GM12891 (cell line): ENCODE results near the gene CMBL.

Source experiments
- DNase-seq: peaks from one replicate; pipeline ENCODE4 v3.0.0; 2011; ENCODE audit warnings: low spot score; ENCODE audit not compliant: insufficient read length
- FAIRE-seq: peaks from 2 replicates; lab custom pipeline; 2011; peaks lifted over from hg19 to GRCh38; lab: Jason Lieb, UNC
- PAX5 ChIP-seq: IDR thresholded peaks from 2 replicates; pipeline ENCODE4 v1.6.1; 2011; ENCODE audit warnings: low read length, moderate library complexity, mild to moderate bottlenecking; ENCODE audit not compliant: insufficient read depth, severe bottlenecking
- POLR2A ChIP-seq: IDR thresholded peaks from 2 replicates; pipeline ENCODE4 v1.6.1; 2011; ENCODE audit warnings: low read depth, low read length, control low read depth
- POLR2AphosphoS5 ChIP-seq: IDR thresholded peaks from 2 replicates; pipeline ENCODE4 v1.6.1; 2011; ENCODE audit warnings: low read depth, low read length, control low read depth
- POU2F2 ChIP-seq: IDR thresholded peaks from 2 replicates; pipeline ENCODE4 v1.6.1; 2011; ENCODE audit warnings: low read depth, mild to moderate bottlenecking, control low read depth, low read length, moderate library complexity
- SPI1 ChIP-seq: IDR thresholded peaks from 2 replicates; pipeline ENCODE4 v1.6.1; 2011; ENCODE audit warnings: low read depth, low read length, control low read depth
- TAF1 ChIP-seq: IDR thresholded peaks from 2 replicates; pipeline ENCODE4 v1.6.1; 2011; ENCODE audit warnings: low read depth, low read length, control low read depth

CMBL gene

GRCh38 chr5:10246761-10247160, 60.9 kb downstream of the CMBL start:
- DNase-seq (no peak), FAIRE-seq (no peak)
- TF ChIP-seq SPI1: no peak
- no peak for TF ChIP-seq POLR2AphosphoS5
- TF ChIP-seq POLR2A: no peak
- TF ChIP-seq PAX5: no peak
- no peak for TF ChIP-seq POU2F2
- TF ChIP-seq TAF1: no peak

DNA sequence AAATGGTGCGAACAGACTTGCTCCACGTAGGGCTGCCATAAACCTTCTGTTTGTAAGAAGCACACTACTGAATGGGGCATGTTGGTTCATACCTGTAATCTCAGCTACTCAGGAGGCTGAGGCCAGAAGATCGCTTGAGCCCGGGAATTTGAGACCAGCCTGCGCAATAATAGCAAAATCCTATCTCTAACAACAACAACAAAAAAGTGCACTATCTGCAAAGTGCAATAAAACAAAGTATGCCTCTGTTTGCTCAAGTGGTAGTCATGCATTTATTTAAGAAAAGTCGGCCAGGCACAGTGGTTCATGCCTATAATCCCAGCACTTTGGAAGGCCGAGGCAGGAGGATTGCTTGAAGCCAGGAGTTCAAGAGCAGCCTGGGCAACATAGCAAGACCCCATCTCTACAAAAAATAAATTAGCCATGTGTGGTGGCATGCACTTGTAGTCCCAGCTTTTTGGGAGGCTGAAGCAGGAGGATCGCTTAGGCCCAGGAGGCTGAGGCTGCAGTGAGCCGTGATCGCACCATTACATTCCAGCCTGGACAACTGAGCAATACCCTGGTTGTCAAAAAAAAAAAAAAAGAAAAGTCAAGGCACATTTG, 63.3 kb downstream of the CMBL start:
- DNase-seq: no peak
- TF ChIP-seq POU2F2 (no peak), TAF1 (no peak), SPI1 (no peak), POLR2A (no peak), PAX5 (no peak), POLR2AphosphoS5 (no peak)
- no peak for FAIRE-seq

DNA sequence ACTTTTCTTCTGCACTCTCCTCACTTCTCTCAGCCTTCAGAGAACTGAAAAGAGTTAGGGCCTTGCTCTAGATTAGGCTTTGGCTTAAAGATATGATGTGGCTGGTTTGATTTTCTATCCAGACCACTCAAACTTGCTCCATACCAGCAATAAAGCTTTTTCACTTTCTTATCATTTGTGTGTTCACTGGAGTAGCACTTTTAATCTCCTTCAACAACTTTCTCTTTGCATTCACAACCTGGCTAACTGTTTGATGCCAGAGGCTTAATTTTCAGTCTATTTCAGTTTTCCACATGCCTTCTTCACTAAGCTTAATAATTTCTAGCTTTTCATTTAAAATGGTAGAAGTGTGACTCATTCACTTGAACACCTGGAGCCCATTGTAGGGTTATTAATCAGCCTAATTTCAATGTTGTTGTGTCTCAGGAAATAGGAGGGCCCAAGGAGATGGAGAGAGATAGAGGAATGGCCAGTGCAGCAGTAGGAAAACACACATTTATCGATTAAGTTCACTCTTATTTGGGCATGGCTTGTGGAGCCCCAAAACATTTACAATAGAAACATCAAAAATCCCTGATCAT, 64.0 kb downstream of the CMBL start:
- no peak for TF ChIP-seq POU2F2
- TF ChIP-seq PAX5: no peak
- TF ChIP-seq TAF1: no peak
- no peak for TF ChIP-seq POLR2A
- no peak for TF ChIP-seq SPI1
- no peak for TF ChIP-seq POLR2AphosphoS5
- FAIRE-seq: no peak
- DNase-seq: no peak

GRCh38 chr5:10235350-10235749, 72.4 kb downstream of the CMBL start:
- TF ChIP-seq PAX5: no peak
- TF ChIP-seq POLR2AphosphoS5: no peak
- TF ChIP-seq POU2F2: no peak
- no peak for TF ChIP-seq POLR2A
- TF ChIP-seq TAF1: no peak
- no peak for TF ChIP-seq SPI1
- FAIRE-seq (no peak), DNase-seq (no peak)

DNA sequence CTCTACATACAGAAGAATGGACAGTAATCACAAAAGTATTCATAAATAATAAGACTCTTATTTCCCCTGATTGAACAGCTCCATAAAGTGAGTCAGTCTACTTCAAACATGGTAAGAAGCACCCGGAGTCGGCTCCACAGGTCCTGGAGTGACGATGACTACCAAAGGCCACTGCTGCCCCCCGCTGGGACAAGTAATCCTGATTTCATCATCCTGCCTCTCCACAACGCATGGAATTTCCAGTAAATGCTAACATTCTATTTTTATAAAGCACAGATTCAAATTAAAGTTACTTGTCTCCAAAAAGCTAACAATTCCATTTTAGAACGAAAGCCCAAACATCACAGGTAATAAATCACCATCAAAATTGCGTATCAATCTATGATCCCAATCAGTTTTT, 74.2 kb downstream of the CMBL start:
- FAIRE-seq (no peak), DNase-seq (no peak)
- TF ChIP-seq POU2F2 (no peak), POLR2AphosphoS5 (no peak), SPI1 (no peak), POLR2A (no peak), TAF1 (no peak), PAX5 (no peak)

DNA sequence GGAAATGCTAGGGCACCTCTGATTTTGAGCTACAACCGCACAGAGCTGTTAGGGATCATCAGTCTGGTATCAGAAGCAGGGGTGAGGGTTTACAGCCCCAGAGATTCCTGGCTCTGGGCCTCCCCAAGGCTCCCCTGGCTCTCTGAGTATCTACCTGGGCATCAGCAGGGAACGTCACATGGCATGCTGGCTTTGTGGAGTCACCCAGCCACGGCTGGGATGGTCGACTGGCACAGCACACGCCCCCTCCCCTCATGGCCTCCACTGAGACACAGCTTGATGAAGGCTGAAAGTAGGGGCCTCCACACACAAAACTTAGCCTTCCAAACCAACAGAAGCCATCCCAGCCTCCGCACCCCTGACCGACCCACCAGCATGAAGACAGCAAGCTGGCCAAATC, 74.7 kb downstream of the CMBL start:
- DNase-seq: no peak
- TF ChIP-seq TAF1 (no peak), POLR2A (no peak), POLR2AphosphoS5 (no peak), POU2F2 (no peak), SPI1 (no peak), PAX5 (no peak)
- FAIRE-seq: no peak

DNA sequence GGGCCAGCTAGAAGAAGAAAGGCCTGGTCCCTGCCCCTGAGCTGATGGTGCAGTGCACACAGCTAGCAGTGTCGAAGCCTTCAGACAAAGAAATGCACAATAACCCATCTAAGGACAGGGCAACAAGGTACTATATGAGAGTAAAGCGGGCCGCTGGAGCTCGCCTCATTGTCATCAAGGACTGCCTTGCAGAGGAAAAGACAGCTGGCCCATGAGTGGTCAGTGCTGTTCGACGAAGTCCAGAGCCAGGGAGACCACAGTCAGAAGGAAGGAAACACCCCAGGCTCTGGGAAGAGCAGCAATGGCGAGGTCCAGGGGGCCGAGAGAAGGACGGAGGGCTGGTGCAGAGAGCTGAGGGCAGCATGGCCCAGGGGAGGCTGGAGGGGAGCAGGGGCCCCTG, 75.3 kb downstream of the CMBL start:
- TF ChIP-seq POU2F2: no peak
- TF ChIP-seq POLR2AphosphoS5: no peak
- TF ChIP-seq SPI1: no peak
- no peak for TF ChIP-seq POLR2A
- no peak for TF ChIP-seq TAF1
- no peak for TF ChIP-seq PAX5
- no peak for FAIRE-seq
- no peak for DNase-seq

DNA sequence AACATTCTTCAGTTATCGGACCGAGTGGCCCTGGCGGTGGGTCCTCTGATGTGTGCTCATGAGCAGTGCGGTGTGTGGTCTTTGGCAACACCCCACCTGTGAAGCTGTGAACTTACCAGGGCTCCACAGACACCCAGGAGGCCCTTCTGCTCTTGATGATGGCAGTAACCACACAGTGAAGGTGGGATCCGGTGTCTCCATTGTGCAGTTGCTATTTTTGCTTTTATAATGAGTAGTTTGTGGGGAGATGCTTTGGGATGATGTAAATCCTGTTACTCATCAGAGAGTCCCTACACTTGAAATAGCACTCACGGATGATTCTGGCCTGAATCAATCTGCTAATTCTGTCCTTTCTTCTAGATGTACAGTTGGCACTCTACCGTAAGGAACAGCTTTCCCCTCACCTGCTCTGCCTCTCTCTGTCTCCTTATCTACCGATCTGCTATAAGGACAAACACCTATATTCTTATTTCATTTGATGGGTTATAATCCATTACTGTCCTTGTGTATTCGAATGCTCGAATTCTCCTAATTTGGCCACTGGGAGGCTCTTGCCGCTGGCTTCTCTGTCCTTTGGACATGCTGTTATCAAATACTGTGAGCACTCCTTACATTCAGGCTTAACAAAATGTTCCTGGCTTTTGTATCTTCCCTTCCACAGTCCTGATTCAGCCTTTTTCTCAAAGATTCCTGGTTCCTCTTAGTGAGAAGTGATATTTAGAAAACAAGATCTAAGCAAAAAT, 78.2 kb downstream of the CMBL start:
- DNase-seq (no peak), FAIRE-seq (no peak)
- TF ChIP-seq POLR2A (no peak), TAF1 (no peak), POU2F2 (no peak), POLR2AphosphoS5 (no peak), PAX5 (no peak), SPI1 (no peak)

GRCh38 chr5:10228288-10228687, 79.4 kb downstream of the CMBL start:
- DNase-seq (no peak), FAIRE-seq (no peak)
- TF ChIP-seq POLR2A: no peak
- no peak for TF ChIP-seq SPI1
- no peak for TF ChIP-seq PAX5
- no peak for TF ChIP-seq POLR2AphosphoS5
- no peak for TF ChIP-seq POU2F2
- TF ChIP-seq TAF1: no peak
